HG03139 (cell line): ENCODE measurements around the gene NOXA1.
"Not testable (repeated sequence)": the region's sequence is repeated elsewhere in the genome, so short reads cannot be mapped to it uniquely, and the experiment has no call there.

ENCODE experiments used
- ATAC-seq: cut with Tn5 transposase; IDR thresholded peaks from one replicate; pipeline ENCODE4 v1.9.1; 2021; ENCODE audit not compliant: unreplicated experiment

NOXA1 gene, protein sequence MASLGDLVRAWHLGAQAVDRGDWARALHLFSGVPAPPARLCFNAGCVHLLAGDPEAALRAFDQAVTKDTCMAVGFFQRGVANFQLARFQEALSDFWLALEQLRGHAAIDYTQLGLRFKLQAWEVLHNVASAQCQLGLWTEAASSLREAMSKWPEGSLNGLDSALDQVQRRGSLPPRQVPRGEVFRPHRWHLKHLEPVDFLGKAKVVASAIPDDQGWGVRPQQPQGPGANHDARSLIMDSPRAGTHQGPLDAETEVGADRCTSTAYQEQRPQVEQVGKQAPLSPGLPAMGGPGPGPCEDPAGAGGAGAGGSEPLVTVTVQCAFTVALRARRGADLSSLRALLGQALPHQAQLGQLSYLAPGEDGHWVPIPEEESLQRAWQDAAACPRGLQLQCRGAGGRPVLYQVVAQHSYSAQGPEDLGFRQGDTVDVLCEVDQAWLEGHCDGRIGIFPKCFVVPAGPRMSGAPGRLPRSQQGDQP

DNA sequence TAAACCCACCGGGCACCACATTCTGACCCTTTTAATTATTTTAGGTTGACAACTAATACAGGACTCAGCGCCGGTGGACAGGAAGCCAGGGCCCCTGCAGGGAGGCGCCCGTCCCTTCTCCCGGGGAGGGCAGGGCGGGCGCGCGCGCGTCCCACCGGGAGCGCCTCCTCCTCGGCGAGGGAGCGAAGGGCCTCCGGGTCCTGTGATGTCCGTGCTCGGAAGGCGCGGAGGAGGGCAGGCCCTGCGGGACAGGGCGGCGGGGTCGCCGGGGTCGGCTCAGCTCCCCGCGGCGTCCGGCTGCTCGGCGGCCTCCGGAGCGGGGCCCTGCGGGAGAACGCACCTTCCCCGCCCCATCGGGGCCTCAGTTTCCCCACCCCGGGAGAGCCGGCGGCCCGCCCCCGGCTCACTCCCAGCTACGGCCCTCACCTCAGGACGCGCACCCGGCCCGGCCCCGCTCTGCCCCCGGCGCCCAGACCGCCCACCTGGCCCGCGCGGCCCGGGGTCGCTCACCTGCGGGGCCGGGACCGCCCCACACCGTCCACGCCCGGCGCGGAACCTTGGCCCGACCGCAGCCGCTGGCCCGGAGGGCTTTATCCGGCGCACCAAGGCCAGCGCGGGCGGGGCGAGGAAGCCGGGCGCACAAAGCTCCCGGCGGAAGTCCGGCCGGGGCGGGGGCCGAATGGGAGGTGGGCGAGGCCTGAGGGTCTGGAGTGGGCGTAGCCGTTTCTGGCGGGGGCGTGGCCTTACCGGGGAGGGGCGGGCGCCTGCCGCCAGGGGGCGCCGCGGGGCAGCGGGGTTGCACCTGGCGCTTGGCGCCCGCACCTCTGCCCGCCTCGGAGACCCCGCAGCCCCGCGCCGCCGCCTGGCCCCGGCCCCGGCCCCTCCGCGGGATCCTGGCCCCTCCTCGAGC, at the start of gene NOXA1, which contains the start of gene EXD3:
Gene NOXA1, plus strand, starts transcription at position 790 of the 910 bp plus-strand sequence. CDS start 137 bp downstream, outside the sequence.
Gene EXD3, minus strand, starts transcription at position 559 of the 910 bp plus-strand sequence. CDS start 27,805 bp downstream, outside the sequence.
- ATAC-seq: peak; percentile 82

DNA sequence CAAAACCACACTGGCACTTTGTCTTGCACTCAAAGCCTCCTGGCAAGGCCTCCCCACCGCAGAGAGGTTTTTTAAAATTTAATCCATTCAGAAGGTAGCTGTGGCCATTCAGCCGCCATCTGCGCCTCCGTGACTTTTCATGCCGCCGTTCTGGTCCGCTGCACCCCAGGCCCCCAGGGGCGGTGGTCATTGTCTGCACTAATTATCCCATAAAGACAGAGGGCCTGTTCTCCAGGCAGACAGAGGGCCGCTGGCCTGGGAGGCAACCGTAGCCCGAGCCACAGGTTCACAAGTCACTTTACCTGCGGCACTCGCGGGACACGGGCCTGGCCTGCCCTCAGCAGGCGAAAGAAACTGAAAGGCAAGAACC, 49.6 kb upstream of the NOXA1 start:
- no peak for ATAC-seq

DNA sequence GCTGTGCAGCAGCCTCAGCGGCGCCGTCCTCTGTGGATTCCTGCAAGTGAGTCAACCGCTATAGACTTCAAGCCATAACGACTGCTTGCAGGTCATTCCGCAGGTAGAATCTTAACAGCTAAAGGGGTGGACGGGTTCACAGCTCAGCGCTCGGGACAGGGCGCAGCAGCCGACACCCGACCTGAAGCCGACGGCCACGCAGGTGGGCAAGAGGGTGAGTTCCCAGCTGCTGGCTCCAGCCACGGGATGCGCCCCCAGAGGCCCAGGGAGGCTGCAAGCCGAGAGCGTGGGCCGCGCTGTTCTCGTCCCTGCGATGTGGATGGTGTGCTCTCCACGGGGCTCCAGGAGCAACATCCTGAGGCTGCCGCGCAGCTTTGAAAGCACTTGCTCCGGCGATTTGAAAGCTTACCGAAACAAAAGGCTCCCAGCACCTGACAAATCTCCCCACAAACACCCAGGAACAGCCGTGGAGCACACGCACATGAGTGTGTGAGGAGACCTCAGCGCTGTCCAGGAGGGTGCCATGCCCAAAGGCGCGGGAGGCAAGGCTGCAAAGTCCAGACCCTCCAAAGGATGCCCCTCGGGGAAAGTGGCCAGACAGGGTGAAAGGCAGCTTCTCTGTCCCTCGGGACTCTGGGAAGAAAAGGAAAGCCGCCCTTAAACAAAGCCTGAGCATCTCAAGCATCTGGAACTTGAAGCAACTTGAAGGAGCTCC, 48.9 kb upstream of the NOXA1 start:
- ATAC-seq: no peak

DNA sequence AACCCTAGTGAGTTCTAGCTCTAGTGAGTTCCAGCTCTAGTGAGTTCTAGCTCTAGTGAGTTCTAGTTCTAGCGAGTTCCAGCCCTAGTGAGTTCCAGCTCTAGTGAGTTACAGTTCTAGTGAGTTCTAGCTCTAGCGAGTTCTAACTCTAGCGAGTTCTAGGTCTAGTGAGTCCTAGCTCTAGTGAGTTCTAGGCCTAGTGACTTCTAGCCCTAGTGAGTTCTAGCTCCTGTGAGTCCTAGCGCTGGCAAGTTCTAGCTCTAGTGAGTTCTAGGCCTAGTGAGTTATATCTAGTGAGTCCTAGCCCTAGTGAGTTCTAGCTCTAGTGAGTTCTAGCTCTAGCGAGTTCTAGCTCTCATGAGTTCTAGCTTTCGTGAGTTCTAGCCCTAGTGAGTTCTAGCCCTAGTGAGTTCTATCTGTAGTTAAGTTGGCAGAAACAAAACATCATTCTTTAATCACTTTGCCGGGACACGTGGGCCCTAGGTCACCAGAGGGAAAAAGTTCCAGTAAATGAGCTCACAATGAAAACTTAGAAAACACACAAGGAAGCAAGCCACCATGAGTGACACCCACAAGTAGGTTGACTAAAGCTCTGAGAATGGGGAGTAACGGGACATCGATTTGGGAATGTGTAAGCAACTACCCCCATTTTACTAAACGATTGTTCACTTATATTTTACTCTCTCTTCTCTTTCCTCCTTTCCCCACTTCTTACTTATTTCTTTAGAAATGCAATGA, 47.7 kb upstream of the NOXA1 start:
- no peak for ATAC-seq

DNA sequence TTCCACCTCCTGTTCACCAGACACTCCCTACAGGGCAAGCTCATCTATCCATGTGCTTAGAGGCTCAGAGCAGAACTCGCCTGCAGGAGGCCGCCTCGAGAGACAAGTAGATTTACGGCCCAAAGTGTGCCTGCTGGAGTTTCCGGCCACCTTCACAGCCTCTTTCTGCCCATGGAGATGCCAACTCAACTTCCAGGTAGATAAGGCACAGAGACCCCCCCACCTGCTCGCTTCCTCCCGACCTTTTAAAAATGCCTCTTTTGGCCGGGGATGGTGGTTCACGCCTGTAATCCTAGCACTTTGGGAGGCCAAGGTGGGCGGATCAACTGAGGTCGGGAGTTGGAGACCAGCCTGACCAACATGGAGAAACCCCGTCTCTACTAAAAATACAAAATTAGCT, 46.8 kb upstream of the NOXA1 start:
- ATAC-seq: no peak

DNA sequence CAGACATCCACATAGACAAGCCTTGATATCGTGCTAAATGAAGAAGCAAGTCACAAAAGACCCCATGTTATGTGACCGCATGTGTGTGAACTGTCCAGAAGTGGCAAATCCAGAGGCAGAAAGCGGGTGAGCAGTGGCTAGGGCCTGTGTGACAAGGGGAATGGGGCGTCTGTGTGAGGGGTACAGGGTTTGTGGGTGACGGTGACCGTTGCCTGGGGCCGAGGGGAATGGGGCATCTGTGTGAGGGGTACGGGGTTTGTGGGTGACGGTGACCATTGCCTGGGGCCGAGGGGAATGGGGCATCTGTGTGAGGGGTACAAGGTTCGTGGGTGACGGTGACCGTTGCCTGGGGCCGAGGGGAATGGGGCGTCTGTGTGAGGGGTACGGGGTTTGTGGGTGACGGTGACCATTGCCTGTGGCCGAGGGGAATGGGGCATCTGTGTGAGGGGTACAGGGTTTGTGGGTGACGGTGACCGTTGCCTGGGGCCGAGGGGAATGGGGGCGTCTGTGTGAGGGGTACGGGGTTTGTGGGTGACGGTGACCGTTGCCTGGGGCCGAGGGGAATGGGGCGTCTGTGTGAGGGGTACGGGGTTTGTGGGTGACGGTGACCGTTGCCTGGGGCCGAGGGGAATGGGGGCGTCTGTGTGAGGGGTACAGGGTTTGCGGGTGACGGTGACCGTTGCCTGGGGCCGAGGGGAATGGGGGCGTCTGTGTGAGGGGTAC, 44.3 kb upstream of the NOXA1 start:
- ATAC-seq: not testable (repeated sequence)

DNA sequence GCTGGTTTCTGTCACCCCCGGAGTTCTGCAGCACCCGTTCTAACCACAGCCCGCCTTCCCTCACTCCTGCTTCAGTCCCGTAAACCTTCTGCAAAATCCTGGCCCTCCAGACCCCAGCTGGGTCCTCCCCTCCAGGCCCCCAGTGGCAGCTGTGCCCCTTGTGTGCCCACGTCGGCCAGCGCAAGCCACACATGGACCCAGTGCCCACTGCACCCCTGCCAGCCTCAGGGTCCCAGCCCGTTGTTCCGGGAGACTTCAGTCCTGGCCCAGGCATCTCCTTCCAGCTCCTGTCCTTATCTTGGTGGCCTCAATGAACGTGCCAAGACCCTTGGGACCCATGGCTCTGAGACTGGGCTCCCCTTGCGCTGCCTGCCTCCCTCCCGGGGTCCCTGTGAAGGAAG, 43.4 kb upstream of the NOXA1 start:
- ATAC-seq: no peak

DNA sequence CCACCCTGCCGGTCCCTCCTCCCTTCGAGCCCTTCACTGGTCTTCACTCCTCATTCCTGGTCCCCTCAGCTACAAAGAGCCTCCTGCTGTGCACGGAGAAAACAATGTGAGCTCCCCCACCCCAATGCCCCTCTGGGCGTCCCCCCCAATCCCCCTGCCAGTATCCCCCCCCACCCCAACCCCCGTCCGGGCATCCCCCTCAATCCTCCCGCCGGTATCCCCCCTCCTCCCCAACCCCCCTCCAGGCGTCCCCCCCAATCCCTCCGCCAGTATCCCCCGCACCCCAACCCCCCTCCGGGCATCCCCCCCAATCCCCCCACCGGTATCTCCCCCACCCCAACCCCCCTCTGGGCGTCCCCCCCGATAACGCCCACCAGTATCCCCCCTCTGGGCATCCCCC, 43.0 kb upstream of the NOXA1 start:
- ATAC-seq: no peak

DNA sequence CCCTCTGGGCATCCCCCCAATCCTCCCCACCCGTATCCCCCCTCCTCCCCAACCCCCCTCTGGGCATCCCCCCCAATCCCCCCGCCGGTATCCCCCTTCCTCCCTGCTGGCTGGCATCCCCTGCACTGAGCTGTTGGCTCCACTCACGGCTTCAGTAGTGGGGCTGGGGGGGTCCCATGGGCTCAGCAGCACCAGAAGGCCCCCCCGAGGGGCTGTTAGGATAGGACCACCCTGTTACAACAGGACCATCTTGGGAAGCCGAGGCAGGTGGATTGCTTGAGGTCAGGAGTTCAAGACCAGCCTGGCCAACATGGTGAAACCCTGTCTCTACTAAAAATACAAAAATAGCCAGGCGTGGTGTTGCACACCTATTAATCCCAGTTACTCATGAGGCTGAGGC, 42.6 kb upstream of the NOXA1 start:
- ATAC-seq: no peak

DNA sequence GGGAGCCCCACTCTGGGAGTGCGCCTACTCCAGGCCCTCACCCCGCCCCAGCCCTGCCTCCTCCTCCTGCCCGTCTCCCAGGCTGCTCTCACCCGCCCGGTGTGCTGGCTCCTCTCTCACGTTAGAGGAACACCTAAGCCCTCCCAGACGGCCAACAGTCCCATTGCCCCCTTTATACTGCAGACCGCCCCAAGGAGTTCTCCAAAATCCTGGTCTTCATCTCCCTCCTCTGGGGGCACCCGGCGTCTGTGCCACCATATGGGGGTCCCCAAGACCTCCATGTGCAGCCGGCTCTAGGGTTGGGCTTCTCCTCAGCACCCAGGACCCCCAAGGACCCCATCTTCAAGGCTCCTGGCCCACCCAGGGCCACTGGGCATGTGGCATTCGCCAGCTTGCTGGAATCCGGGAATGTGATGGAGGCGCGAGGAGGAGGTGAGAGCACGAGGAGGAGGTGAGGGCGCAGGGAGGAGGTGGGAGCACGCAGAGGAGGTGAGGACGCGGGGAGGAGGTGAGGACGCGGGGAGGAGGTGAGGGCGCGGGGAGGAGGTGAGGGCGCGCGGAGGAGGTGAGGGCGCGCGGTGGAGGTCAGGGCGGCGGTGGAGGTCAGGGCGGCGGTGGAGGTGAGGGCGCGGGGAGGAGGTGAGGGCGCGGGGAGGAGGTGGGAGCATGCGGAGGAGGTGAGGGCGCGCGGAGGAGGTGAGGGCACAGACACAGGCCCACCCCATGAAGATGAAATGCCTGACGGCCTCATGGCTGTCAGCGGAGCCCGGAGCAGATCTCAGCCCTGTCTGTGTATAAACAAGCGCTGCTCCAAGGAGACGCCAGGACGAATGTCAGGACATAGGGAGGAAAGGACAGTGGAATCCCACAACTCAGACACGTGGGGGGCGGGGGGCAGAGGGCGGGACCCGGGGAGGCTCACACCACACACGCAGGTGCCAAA, 41.4 kb upstream of the NOXA1 start:
- ATAC-seq: no peak

DNA sequence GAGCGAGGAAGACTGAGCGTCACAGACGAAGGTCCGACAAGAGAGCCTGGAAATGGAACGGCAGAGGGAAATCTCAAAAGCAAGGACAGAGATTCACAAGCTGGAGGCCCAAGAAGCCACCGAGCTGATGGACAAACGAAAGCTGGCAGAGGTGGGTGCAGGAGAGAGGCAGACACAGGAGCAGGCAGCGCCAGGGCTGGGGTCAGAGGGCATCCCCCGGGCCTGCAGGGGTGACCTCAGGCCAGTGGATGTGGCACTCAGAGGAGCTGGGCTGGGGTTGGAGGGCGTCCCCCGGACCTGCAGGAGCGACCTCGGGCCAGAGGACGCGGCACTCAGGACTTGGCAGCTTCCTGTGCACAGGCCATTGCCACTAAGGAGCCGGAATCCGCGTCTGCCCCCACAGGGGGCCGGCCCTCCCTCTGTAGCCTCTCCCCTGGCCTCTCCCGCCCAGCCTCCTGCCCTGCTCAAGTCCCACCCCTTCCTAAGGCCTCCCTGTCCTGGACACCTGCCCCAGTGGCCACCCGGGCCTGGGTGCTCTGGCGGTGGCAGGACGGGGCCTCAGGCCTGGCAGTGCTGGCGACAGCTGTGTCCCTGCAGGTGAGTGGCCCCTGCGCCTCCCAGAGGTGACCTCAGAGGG, 40.6 kb upstream of the NOXA1 start:
- no peak for ATAC-seq

DNA sequence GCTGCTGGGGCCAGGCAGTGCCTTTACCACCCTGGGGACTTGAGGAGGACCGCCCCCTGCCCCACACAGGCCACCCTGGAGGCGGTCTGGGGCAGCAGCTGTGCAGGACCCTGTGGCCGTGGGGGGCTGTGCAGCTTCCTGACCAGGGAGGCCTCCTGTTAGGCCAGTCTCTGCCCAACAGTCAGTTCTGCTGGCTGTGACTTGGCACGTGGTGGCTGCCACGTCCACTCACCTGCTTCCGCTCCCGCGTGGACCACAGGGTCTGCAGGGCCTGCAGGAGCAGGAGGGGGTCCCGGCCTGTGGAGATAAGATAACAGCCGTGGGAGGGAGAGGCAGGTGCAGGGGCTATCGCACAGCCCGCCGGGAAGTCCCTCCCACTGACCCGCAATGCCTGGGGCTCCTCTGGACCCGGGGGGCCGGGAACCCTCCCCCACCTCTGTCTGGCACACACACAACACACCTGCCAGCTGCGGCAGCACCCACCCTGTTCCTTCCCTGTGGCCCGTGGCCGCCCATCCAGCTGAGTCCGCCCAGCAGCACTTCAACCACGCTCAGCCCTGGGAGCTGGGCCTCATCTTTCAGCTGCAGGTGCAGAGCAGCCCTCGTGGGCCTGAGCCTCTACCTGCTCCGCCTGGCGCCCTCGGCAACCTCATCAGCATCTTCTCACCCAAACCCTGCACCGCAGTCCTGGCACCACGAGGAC, 40.0 kb upstream of the NOXA1 start:
- no peak for ATAC-seq

DNA sequence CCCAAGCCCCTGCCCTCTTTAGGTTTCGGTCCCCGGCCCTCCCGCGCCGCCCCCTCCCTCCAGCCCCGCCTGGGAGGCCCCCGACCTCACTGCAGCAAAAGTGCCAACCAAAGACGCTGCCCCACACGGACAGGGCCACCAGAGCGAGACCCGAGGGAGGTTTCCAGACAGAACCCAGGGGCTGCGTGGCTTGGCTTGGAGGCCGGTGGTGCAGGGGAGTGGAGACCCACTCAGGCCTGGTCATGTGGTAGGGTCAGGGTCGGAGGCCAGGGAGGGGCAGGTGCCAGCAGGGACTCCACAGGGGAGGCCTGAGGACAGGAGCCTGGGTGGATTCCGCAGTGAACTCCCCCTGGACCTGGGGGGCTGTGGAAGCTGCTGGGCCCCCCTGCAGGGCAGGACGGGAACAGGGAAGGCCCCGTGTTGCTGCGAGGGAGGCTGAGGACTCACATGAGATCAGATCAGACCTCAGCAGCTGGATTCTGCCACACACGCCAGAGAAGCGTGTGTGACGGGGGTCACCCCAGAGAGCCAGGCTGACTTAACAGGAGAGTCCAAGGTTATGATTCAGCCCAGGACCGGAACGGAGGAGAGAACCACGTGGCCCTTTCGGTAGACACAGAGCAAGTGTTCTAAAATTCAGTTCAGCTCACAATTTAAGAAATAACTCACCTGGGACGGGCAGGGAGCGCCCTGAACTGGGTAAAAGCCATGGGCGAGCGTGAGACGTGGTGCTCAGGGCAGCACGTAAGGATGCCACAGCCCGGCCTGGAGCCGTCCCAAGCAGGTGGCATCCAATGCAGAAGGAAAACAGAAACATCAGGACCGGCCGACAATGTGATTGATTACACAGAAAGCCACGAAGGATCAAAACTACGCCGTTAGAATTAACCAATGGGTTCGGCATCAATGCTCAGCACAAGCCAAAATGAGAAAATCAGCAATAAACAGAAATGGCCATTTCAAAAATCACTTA, 39.1 kb upstream of the NOXA1 start:
- ATAC-seq: no peak

DNA sequence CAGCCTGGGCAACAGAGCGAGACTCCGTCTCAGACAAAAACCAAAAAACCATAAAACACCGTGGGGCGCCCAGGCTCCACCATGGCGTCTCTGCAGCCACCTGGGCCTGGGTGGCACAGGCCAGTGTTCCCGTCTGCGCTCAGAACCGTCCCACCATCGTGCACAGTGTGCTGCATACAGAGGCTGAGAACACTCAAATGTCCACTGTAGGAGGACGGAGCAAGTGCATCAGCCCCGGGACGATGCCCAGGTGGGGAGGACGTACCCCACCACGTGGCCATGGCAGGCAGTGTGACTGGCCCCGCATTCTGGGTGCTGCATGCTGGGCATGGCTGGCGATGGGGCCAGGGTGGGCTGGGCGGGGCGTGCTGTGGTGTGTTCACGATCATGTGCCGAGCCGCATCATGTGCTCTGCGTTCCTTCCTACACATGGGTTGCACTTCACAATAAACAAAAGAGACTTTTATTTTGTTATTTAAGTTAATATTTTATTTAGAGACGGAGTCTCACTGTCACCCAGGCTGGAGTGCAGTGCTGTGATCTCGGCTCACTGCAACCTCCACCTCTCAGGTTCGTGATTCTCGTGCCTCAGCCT, 38.0 kb upstream of the NOXA1 start:
- no peak for ATAC-seq

DNA sequence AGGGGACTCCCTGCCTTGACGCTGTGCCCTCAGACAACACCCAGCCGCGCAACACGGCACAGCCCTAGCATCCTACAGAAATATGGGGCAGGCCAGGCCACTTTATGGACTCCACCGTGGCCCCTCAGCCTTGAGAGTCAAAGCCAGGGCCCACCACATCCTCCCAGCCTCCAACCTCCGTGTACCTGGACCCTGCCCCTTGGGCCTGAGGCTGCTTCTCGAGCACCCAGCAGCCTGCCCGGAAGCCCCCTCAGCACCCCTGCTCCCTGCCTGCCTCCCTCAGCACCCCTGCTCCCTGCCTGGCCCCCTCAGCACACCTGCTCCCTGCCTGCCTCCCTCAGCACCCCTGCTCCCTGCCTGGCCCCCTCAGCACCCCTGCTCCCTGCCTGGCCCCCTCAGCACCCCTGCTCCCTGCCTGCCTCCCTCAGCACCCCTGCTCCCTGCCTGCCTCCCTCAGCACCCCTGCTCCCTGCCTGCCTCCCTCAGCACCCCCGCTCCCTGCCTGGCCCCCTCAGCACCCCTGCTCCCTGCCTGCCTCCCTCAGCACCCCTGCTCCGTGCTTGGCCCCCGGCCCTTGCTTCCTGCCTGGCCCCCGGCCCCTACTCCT, 36.6 kb upstream of the NOXA1 start:
- not testable (repeated sequence) for ATAC-seq
